HCT116 (cell line): ENCODE results near the gene FAM219A.

Source experiments
- CEBPB ChIP-seq: IDR thresholded peaks from 2 replicates; pipeline ENCODE4 v1.6.1; 2012; ENCODE audit warnings: low read depth
- FOSL1 ChIP-seq: IDR thresholded peaks from 2 replicates; pipeline ENCODE4 v1.6.1; 2012; ENCODE audit warnings: low read depth
- POLR2AphosphoS5 ChIP-seq: IDR thresholded peaks from 2 replicates; pipeline ENCODE4 v1.6.1; 2011; ENCODE audit warnings: mild to moderate bottlenecking, low read depth, low read length, moderate library complexity
- TF ChIP-seq, protein P1 (sequence below), 3 experiments: fragments of 200-600 bp in 1 of 3; sonication (generic) in 1 of 3; IDR thresholded peaks in 2 of 3; conservative IDR thresholded peaks in 1 of 3; 2 replicates each; pipeline ENCODE4 v1.5.1; 2012 to 2017; ENCODE audit warnings: low read depth in 2 of 3, low read length in 2 of 3, antibody characterized with exemption in 1 of 3, borderline replicate concordance in 1 of 3, control low read depth in 1 of 3, mild to moderate bottlenecking in 1 of 3, mixed read lengths in 1 of 3, mixed run types in 1 of 3, moderate library complexity in 1 of 3; ENCODE audit not compliant: insufficient read depth in 1 of 3
- TF ChIP-seq, protein P2 (sequence below): IDR thresholded peaks from 2 replicates; pipeline ENCODE4 v1.6.1; 2012

DNA sequence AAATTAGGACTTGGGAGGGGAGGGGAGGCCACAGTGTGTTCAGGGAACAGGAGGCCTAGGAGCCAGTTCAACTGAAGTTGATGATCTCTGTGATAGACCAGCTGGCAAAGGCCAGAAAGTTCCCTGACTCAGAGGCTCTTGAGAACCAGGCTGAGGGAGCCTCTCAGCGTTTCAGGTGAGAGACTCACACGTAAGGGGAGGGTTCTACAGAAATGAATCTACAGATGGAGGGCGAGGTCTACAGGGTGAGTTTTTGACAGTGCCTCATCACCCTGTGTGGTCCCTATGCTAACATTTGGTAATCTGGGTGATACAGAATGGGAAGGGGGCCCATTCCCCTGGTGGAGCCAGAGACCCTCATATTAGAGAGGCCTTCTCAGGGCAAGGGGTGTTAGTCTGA is 32.4 kb upstream of the FAM219A start:
- TF ChIP-seq CEBPB (no peak), POLR2AphosphoS5 (no peak), FOSL1 (no peak)
- TF ChIP-seq, protein P1, sequence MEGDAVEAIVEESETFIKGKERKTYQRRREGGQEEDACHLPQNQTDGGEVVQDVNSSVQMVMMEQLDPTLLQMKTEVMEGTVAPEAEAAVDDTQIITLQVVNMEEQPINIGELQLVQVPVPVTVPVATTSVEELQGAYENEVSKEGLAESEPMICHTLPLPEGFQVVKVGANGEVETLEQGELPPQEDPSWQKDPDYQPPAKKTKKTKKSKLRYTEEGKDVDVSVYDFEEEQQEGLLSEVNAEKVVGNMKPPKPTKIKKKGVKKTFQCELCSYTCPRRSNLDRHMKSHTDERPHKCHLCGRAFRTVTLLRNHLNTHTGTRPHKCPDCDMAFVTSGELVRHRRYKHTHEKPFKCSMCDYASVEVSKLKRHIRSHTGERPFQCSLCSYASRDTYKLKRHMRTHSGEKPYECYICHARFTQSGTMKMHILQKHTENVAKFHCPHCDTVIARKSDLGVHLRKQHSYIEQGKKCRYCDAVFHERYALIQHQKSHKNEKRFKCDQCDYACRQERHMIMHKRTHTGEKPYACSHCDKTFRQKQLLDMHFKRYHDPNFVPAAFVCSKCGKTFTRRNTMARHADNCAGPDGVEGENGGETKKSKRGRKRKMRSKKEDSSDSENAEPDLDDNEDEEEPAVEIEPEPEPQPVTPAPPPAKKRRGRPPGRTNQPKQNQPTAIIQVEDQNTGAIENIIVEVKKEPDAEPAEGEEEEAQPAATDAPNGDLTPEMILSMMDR (IDR thresholded peaks at IDR 0.05 in 2 of 3, conservative IDR thresholded peaks at IDR 0.05 in 1 of 3; ENCODE audit: borderline replicate concordance in 1 of 3, insufficient read depth in 1 of 3, low read depth in 2 of 3, low read length in 2 of 3) = no peak
- TF ChIP-seq, protein P2, sequence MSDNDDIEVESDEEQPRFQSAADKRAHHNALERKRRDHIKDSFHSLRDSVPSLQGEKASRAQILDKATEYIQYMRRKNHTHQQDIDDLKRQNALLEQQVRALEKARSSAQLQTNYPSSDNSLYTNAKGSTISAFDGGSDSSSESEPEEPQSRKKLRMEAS = no peak
